GM18507 (cell line): ENCODE results near the gene CACNA1C.

Experiments used
- DNase-seq: peaks from one replicate; pipeline ENCODE4 v3.0.0; 2011; ENCODE audit warnings: low read depth; ENCODE audit not compliant: insufficient read length; ENCODE audit errors: extremely low spot score
- FAIRE-seq: peaks from 2 replicates; lab custom pipeline; 2011; peaks lifted over from hg19 to GRCh38; lab: Jason Lieb, UNC

CACNA1C gene

GRCh38 chr12:2297004-2297403, 244.2 kb downstream of the CACNA1C start:
- no peak for DNase-seq
- no peak for FAIRE-seq

- no peak for FAIRE-seq
- DNase-seq = no peak
These were observed 244.9 kb downstream of the CACNA1C start for GRCh38 chr12:2297658-2298057.

GRCh38 chr12:2298556-2299200, 245.9 kb downstream of the CACNA1C start:
- DNase-seq (no peak), FAIRE-seq (no peak)

GRCh38 chr12:2299206-2299605, 246.4 kb downstream of the CACNA1C start:
- no peak for DNase-seq
- no peak for FAIRE-seq

GRCh38 chr12:2300168-2300567, 247.4 kb downstream of the CACNA1C start:
- DNase-seq (no peak), FAIRE-seq (no peak)

- no peak for DNase-seq
- no peak for FAIRE-seq
These were observed 248.1 kb downstream of the CACNA1C start for GRCh38 chr12:2300886-2301285.

GRCh38 chr12:2301531-2302461, 249.0 kb downstream of the CACNA1C start:
- no peak for FAIRE-seq
- no peak for DNase-seq

- FAIRE-seq (no peak), DNase-seq (no peak)
These were observed 250.2 kb downstream of the CACNA1C start for GRCh38 chr12:2302711-2303580.

GRCh38 chr12:2304223-2304622, 251.4 kb downstream of the CACNA1C start:
- no peak for DNase-seq
- FAIRE-seq = no peak

GRCh38 chr12:2306012-2306411, 253.2 kb downstream of the CACNA1C start:
- DNase-seq (no peak), FAIRE-seq (no peak)

- DNase-seq = no peak
These were observed 253.9 kb downstream of the CACNA1C start for GRCh38 chr12:2306735-2307134.

GRCh38 chr12:2307550-2307949, 254.8 kb downstream of the CACNA1C start:
- FAIRE-seq = no peak
- no peak for DNase-seq

More at GRCh38 chr12:2306735-2307134, 253.9 kb downstream of the CACNA1C start:
- no peak for FAIRE-seq

- no peak for FAIRE-seq
- DNase-seq = no peak
These were observed 256.9 kb downstream of the CACNA1C start for GRCh38 chr12:2309647-2310046.

GRCh38 chr12:2311020-2311778, 258.4 kb downstream of the CACNA1C start:
- FAIRE-seq = no peak
- DNase-seq = no peak

- FAIRE-seq (no peak), DNase-seq (no peak)
These were observed 259.4 kb downstream of the CACNA1C start for GRCh38 chr12:2312175-2312574.

- FAIRE-seq (no peak), DNase-seq (no peak)
These were observed 260.0 kb downstream of the CACNA1C start for GRCh38 chr12:2312770-2313169.

GRCh38 chr12:2314492-2314891, 261.7 kb downstream of the CACNA1C start:
- no peak for FAIRE-seq

GRCh38 chr12:2317772-2318171, 265.0 kb downstream of the CACNA1C start:
- FAIRE-seq (no peak), DNase-seq (no peak)

More at GRCh38 chr12:2314492-2314891, 261.7 kb downstream of the CACNA1C start:
- no peak for DNase-seq

- FAIRE-seq (no peak), DNase-seq (no peak)
These were observed 265.5 kb downstream of the CACNA1C start for GRCh38 chr12:2318286-2318685.
